ENCODE measurements around the gene SLC27A3. TPM values are rescaled to one million over a fixed set of nuclear protein-coding genes. Genes with fewer than 3 reads are reported as not detected.

The SLC27A3 gene
- total RNA-seq, 1 experiment from 2014 or later = 14.4 TPM

DNA sequence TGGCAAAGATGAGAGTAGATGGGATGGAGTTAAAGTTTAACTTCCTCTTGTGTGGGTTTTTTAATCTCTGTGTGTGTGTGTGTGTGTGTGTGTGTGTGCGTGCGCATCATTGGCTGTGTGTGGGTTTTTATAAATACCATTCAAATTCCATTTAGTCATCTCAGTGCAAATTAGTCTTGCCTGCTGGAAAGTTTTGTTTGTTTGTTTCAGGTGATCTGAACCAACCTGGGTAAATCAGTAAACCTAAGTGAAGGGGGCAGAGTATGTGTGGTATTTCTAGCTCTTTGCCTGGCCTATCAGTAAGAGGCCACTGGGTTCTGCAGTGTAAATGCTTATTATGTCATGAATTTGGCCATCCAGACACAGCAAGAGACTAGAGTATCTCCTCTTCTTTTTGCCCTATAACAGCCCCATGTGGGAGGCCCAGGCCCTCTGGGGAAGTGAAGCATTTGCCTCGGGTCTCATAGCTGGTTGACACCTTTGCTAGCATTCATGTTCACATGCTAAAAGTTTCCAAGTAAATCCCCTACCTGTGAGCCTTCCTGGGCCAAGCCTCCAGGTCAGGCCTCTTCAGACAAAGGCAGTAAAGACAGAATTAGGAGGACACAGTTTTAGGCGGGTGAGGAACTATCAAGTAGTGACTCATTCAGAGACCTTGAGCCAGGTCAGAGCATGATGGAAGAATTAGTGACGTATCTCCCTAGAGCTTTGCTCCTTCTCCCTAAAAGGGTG lies 32.6 kb upstream of the SLC27A3 start:
- no peaks in the 10 kb centered on the region for H3K27me3 ChIP-seq (ENCODE audit: insufficient read depth, low read depth)
- H3K4me1 ChIP-seq (replicated peaks; ENCODE audit: insufficient read depth) = no peaks in the 10 kb centered on the region
- no peak overlapping the region for H3K4me3 ChIP-seq
- H2AFZ ChIP-seq = no peak overlapping the region
- BruUV-seq (replicated peaks) = no TSS peak
- CTCF ChIA-PET = no interaction called here
- H3K36me3 ChIP-seq (ENCODE audit: low read depth) = peaks cover 36% of the 10 kb centered on the region
- H3K4me2 ChIP-seq = no peak overlapping the region
- no peaks in the 10 kb centered on the region for H3K9me2 ChIP-seq (ENCODE audit: insufficient read depth)
- no peaks in the 10 kb centered on the region for H4K20me1 ChIP-seq (ENCODE audit: insufficient read depth)
- no peaks in the 10 kb centered on the region for H3K79me2 ChIP-seq (ENCODE audit: low read depth)
- intact Hi-C loops (cut with micrococcal nuclease; ENCODE audit: unreplicated experiment) = no loop called here
- no peaks in the 10 kb centered on the region for H3K9me3 ChIP-seq (ENCODE audit: insufficient read depth, low read depth)
- DNase-seq = no peak
- no peak overlapping the region for H3K27ac ChIP-seq
- TF ChIP-seq CTCF (conservative IDR thresholded peaks at IDR 0.05) (no peak), EZH2 (IDR thresholded peaks at IDR 0.05; ENCODE audit: low read depth) (no peak)
- H3F3A ChIP-seq (ENCODE audit: insufficient read depth, low read depth) = no peaks in the 10 kb centered on the region; the same call in 1 of the 2 replicates
- POLR2A ChIA-PET (ENCODE audit: unreplicated experiment) = no interaction called here

GRCh38 chr1:153745417-153745816 lies 29.8 kb upstream of the SLC27A3 start:
- no peaks in the 10 kb centered on the region for H4K20me1 ChIP-seq (ENCODE audit: insufficient read depth)
- peaks cover 13% of the 10 kb centered on the region for H3F3A ChIP-seq (ENCODE audit: insufficient read depth, low read depth)
- H2AFZ ChIP-seq = no peak overlapping the region
- peaks cover 42% of the 10 kb centered on the region for H3K36me3 ChIP-seq (ENCODE audit: low read depth)
- DNase-seq = no peak
- ChIA-PET POLR2A (ENCODE audit: unreplicated experiment) (interaction anchor here (0.6 kb wide), 1 partner anchor 221 kb away, joined by 18 read pairs; no protein-coding TSS in a partner anchor), CTCF (no interaction called here)
- intact Hi-C loops (cut with micrococcal nuclease; ENCODE audit: unreplicated experiment) = no loop called here
- BruUV-seq (replicated peaks) = no TSS peak
- no peaks in the 10 kb centered on the region for H3K27me3 ChIP-seq (ENCODE audit: insufficient read depth, low read depth)
- no peak overlapping the region for H3K4me2 ChIP-seq
- no peaks in the 10 kb centered on the region for H3K4me1 ChIP-seq (replicated peaks; ENCODE audit: insufficient read depth)
- no peaks in the 10 kb centered on the region for H3K9me2 ChIP-seq (ENCODE audit: insufficient read depth)
- no peak overlapping the region for H3K4me3 ChIP-seq
- H3K9me3 ChIP-seq (ENCODE audit: insufficient read depth, low read depth) = no peaks in the 10 kb centered on the region
- no peak overlapping the region for H3K27ac ChIP-seq
- TF ChIP-seq EZH2 (IDR thresholded peaks at IDR 0.05; ENCODE audit: low read depth) (no peak), CTCF (conservative IDR thresholded peaks at IDR 0.05) (no peak)
- no peaks in the 10 kb centered on the region for H3K79me2 ChIP-seq (ENCODE audit: low read depth)

DNA sequence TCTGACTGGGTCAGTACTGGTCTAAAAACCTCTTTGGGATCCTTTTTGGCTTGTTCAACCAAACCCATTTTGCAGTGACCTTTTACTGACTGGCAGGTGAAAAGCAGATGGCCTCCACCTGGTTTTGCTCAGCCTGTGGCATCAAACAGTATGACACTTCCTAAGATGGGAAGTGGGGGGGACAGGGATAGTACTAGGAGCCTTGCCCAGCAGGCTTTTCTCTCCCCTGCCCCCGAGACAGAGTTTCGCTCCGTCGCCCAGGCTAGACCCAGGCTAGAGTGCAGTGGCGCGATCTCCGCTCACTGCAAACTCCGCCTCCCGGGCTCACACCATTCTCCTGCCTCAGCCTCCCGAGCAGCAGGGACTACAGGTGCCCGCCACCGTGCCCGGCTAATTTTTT lies 29.0 kb upstream of the SLC27A3 start:
- Histone ChIP-seq H3K79me2 (ENCODE audit: low read depth) (no peaks in the 10 kb centered on the region), H3K36me3 (ENCODE audit: low read depth) (peaks cover 44% of the 10 kb centered on the region; the same call in 1 of the 2 replicates), H4K20me1 (ENCODE audit: insufficient read depth) (no peaks in the 10 kb centered on the region), H3K9me3 (ENCODE audit: insufficient read depth, low read depth) (no peaks in the 10 kb centered on the region), H3F3A (ENCODE audit: insufficient read depth, low read depth) (peaks cover 13% of the 10 kb centered on the region), H3K9me2 (ENCODE audit: insufficient read depth) (no peaks in the 10 kb centered on the region), H3K4me3 (no peak overlapping the region), H3K4me1 (replicated peaks; ENCODE audit: insufficient read depth) (no peaks in the 10 kb centered on the region), H2AFZ (no peak overlapping the region), H3K4me2 (no peak overlapping the region), H3K27ac (no peak overlapping the region), H3K27me3 (ENCODE audit: insufficient read depth, low read depth) (no peaks in the 10 kb centered on the region)
- no peak for DNase-seq
- CTCF ChIA-PET = no interaction called here
- intact Hi-C loops (cut with micrococcal nuclease; ENCODE audit: unreplicated experiment) = no loop called here
- no peak for TF ChIP-seq CTCF (conservative IDR thresholded peaks at IDR 0.05)
- BruUV-seq (replicated peaks) = no TSS peak
- POLR2A ChIA-PET (ENCODE audit: unreplicated experiment) = no interaction called here
